Lung (tissue), 12 donors: ENCODE results near the gene GRK1. TPM values are rescaled to one million over a fixed set of nuclear protein-coding genes. Genes with fewer than 3 reads are reported as not detected.

Experiments
- ATAC-seq: fragments of 200-7000 bp; cut with Tn5 transposase; one replicate; pipeline ENCODE4 v1.9.1; 2020; ENCODE audit warnings: moderate number of reproducible peaks; ENCODE audit not compliant: insufficient read depth, low FRiP score
- DNase-seq, 3 donors: peaks; one replicate each; pipeline ENCODE4 v3.0.0-alpha.2; 2013 to 2017
- H3K27ac ChIP-seq, 2 donors: one replicate each; pipeline ENCODE4 v1.5.1; 2013; ENCODE audit warnings: mild to moderate bottlenecking in 2 of 2, moderate library complexity in 2 of 2, control low read depth in 1 of 2, inconsistent platforms in 1 of 2, low read depth in 1 of 2, low read length in 1 of 2
- H3K27me3 ChIP-seq, 3 donors: one replicate each; pipeline ENCODE4 v1.5.1; 2013; ENCODE audit warnings: low read length in 2 of 3; ENCODE audit not compliant: control insufficient read depth in 3 of 3, insufficient read depth in 3 of 3
- H3K36me3 ChIP-seq, 4 donors: one replicate each; pipeline ENCODE4 v1.5.1; 2013; ENCODE audit warnings: low read length in 4 of 4, mild to moderate bottlenecking in 1 of 4, moderate library complexity in 1 of 4; ENCODE audit not compliant: control insufficient read depth in 4 of 4, insufficient read depth in 4 of 4
- H3K4me1 ChIP-seq, 5 donors: one replicate each; pipeline ENCODE4 v1.5.1; 2013; ENCODE audit warnings: low read length in 5 of 5, mild to moderate bottlenecking in 2 of 5, moderate library complexity in 1 of 5; ENCODE audit not compliant: control insufficient read depth in 5 of 5, insufficient read depth in 5 of 5
- H3K4me3 ChIP-seq: one replicate; pipeline ENCODE4 v1.5.1; 2013; ENCODE audit warnings: mild to moderate bottlenecking, control low read depth, moderate library complexity
- H3K9ac ChIP-seq, 2 donors: one replicate each; pipeline ENCODE4 v1.5.1; 2013; ENCODE audit warnings: low read length in 2 of 2, control low read depth in 1 of 2; ENCODE audit not compliant: insufficient read depth in 1 of 2
- H3K9me3 ChIP-seq, 4 donors: one replicate each; pipeline ENCODE4 v1.5.1; 2013; ENCODE audit warnings: low read length in 3 of 4, mild to moderate bottlenecking in 1 of 4, moderate library complexity in 1 of 4; ENCODE audit not compliant: control insufficient read depth in 4 of 4, insufficient read depth in 3 of 4
- CTCF ChIP-seq: IDR thresholded peaks from 2 replicates; pipeline ENCODE4 v1.5.1; 2012; ENCODE audit warnings: mild to moderate bottlenecking; ENCODE audit errors: control extremely low read depth, extremely low read depth
- WGBS, 2 donors: extraction: QIAGEN DNeasy Blood & Tissue Kit; methylation state at CpG; one replicate each; pipeline ENCODE4 v1.1.7; 2013; 5-methylcytosine and 5-hydroxymethylcytosine counted together
- polyA plus RNA-seq, 2 donors: library from polyadenylated mRNA; stranded (reverse); fragments of 200-250 nt; gene quantifications; one replicate each; pipeline ENCODE4 v1.2.1, GENCODE V29; 2013
- total RNA-seq, 2 donors: library from RNA; depleted of rRNA in 1 of 2; stranded (reverse); fragments of >200 nt in 1 of 2; gene quantifications; one replicate each; pipeline ENCODE4 v1.2.1, GENCODE V29; 2014 to 2021
- donor health status: control.
- donor health status: control.
- donor health status: Bipolar disorder and iron deficiency.
- donor health status: healthy.
- donor health status: DM: yes; HTN: yes; CAD: no.

GRK1 gene
- total and polyA plus RNA-seq, 4 donors: 0.03 to 3.1 TPM; not detected in 2

- TF ChIP-seq CTCF: no peak
- H3K27ac ChIP-seq: no peak overlapping the region
- H3K36me3 ChIP-seq: peaks cover 2 to 12% (median 5%) of the 10 kb centered on the region in 4 donors
- H3K27me3 ChIP-seq: no peaks in the 10 kb centered on the region
- ATAC-seq: no peak
- peaks cover 0 to 3% (median 0%) of the 10 kb centered on the region in 4 donors for H3K9me3 ChIP-seq
- peaks cover 4 to 29% (median 9%) of the 10 kb centered on the region in 5 donors for H3K4me1 ChIP-seq
- no peak overlapping the region for H3K9ac ChIP-seq
- peak in 2 of 3 donors; percentile 13 to 46 for DNase-seq
- H3K4me3 ChIP-seq: no peak overlapping the region
- 37 to 42% methylated on average over 11 of the region's 11 CpGs for WGBS, 2 donors
Measured at GRCh38 chr13:113646376-113646775, 20.6 kb upstream of the GRK1 start.

- TF ChIP-seq CTCF: no peak
- H3K9me3 ChIP-seq: peaks cover 0 to 3% (median 0%) of the 10 kb centered on the region in 4 donors
- WGBS, 2 donors: 66 to 83% methylated on average over 10 of the region's 10 CpGs
- H3K9ac ChIP-seq: no peak overlapping the region
- H3K27ac ChIP-seq: peak overlapping the region in 1 of 2 donors; percentile 17
- H3K36me3 ChIP-seq: peaks cover 0 to 7% (median 4%) of the 10 kb centered on the region in 4 donors
- ATAC-seq: no peak
- H3K4me3 ChIP-seq: no peak overlapping the region
- peak in 1 of 3 donors; percentile 3 for DNase-seq
- peaks cover 4 to 29% (median 9%) of the 10 kb centered on the region in 5 donors for H3K4me1 ChIP-seq
- H3K27me3 ChIP-seq: no peaks in the 10 kb centered on the region
Measured at GRCh38 chr13:113646921-113647340, 20.1 kb upstream of the GRK1 start.

- Histone ChIP-seq H3K9me3 (peaks cover 0 to 3% (median 0%) of the 10 kb centered on the region in 4 donors), H3K4me3 (no peak overlapping the region), H3K36me3 (peaks cover 0 to under 1% (median 0%) of the 10 kb centered on the region in 4 donors), H3K27ac (peak overlapping the region; percentile 56 to 81), H3K4me1 (peaks cover 4 to 29% (median 9%) of the 10 kb centered on the region in 5 donors), H3K9ac (no peak overlapping the region), H3K27me3 (no peaks in the 10 kb centered on the region)
- WGBS, 2 donors: 45 to 58% methylated on average over 41 to 42 of the region's 42 CpGs
- ATAC-seq: peak; percentile 81
- TF ChIP-seq CTCF: no peak
- DNase-seq: peak; percentile 69 to 88 (median 86)
Measured at GRCh38 chr13:113647351-113648215, 19.4 kb upstream of the GRK1 start.
